HL-60 (cell line): ENCODE data around the gene GPC5.

ENCODE experiments used
- POLR2AphosphoS5 ChIP-seq: IDR thresholded peaks from 2 replicates; pipeline ENCODE4 v1.6.1; 2012; ENCODE audit warnings: low read depth
- TF ChIP-seq, protein P1 (sequence below): IDR thresholded peaks from one replicate; pipeline ENCODE4 v1.5.1; 2011; ENCODE audit warnings: low read length, control low read depth, inconsistent platforms; ENCODE audit not compliant: insufficient read depth
- TF ChIP-seq, protein P2 (sequence below): IDR thresholded peaks from 2 replicates; pipeline ENCODE4 v1.6.1; 2012; ENCODE audit warnings: low read depth; ENCODE audit not compliant: insufficient replicate concordance

DNA sequence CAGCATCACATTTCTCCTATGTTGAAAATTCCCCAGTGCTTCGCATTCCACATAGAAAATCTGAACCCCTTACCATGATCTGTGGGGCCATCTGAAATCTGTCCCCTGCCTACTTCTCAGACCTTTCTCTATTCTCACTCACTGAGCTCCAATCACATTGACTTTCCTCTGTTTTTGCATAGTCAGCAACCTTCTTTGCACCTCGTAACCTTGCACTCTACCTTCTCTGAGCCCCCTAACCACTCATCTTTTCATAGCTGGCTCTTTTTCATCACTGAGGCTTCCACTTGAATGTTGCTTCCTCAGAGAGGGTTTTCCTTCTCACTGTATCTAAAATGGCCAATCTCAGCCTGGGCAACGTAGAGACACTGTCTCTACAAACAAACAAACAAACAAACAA lies 286.3 kb downstream of the GPC5 start:
- TF ChIP-seq POLR2AphosphoS5 = no peak
- TF ChIP-seq, protein P1, sequence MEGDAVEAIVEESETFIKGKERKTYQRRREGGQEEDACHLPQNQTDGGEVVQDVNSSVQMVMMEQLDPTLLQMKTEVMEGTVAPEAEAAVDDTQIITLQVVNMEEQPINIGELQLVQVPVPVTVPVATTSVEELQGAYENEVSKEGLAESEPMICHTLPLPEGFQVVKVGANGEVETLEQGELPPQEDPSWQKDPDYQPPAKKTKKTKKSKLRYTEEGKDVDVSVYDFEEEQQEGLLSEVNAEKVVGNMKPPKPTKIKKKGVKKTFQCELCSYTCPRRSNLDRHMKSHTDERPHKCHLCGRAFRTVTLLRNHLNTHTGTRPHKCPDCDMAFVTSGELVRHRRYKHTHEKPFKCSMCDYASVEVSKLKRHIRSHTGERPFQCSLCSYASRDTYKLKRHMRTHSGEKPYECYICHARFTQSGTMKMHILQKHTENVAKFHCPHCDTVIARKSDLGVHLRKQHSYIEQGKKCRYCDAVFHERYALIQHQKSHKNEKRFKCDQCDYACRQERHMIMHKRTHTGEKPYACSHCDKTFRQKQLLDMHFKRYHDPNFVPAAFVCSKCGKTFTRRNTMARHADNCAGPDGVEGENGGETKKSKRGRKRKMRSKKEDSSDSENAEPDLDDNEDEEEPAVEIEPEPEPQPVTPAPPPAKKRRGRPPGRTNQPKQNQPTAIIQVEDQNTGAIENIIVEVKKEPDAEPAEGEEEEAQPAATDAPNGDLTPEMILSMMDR = no peak
- TF ChIP-seq, protein P2, sequence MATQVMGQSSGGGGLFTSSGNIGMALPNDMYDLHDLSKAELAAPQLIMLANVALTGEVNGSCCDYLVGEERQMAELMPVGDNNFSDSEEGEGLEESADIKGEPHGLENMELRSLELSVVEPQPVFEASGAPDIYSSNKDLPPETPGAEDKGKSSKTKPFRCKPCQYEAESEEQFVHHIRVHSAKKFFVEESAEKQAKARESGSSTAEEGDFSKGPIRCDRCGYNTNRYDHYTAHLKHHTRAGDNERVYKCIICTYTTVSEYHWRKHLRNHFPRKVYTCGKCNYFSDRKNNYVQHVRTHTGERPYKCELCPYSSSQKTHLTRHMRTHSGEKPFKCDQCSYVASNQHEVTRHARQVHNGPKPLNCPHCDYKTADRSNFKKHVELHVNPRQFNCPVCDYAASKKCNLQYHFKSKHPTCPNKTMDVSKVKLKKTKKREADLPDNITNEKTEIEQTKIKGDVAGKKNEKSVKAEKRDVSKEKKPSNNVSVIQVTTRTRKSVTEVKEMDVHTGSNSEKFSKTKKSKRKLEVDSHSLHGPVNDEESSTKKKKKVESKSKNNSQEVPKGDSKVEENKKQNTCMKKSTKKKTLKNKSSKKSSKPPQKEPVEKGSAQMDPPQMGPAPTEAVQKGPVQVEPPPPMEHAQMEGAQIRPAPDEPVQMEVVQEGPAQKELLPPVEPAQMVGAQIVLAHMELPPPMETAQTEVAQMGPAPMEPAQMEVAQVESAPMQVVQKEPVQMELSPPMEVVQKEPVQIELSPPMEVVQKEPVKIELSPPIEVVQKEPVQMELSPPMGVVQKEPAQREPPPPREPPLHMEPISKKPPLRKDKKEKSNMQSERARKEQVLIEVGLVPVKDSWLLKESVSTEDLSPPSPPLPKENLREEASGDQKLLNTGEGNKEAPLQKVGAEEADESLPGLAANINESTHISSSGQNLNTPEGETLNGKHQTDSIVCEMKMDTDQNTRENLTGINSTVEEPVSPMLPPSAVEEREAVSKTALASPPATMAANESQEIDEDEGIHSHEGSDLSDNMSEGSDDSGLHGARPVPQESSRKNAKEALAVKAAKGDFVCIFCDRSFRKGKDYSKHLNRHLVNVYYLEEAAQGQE = no peak
